Upper lobe of left lung (tissue), 4 donors: ENCODE results near the gene SNCAIP.

Experiments
- POLR2AphosphoS5 ChIP-seq, 2 donors: sonication (generic); formaldehyde crosslinking; IDR thresholded peaks; one replicate each; pipeline ENCODE4 v1.5.1; 2017; ENCODE audit warnings: antibody characterized with exemption in 2 of 2
- TF ChIP-seq, protein P1 (sequence below), 6 experiments: fragments of 450-650 bp in 4 of 6; fragments of 200-600 bp in 2 of 6; sonication (generic) in 2 of 6; IDR thresholded peaks; one replicate each; pipeline ENCODE4 v1.5.1; 2016 to 2019; ENCODE audit warnings: antibody characterized with exemption in 6 of 6

DNA sequence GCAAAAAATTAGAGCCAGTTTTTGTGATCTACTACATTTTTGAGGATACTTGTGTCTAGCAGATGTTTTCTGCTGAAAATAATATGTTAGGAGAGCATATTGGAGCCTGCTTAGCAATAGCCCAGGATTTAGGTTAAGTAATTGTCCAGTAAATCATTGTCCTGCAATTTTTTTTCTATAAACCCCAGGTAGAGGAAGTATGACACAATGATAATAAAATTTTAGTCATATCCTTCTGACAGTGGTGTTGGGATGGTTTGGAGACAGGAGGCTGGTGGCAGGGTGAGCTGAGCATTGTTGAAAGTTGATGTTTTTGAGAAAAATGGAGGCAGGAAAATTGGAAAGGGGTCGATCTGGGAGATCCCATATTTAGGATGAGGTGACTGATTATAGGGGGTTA lies 3.5 kb downstream of the SNCAIP start:
- TF ChIP-seq, protein P1, sequence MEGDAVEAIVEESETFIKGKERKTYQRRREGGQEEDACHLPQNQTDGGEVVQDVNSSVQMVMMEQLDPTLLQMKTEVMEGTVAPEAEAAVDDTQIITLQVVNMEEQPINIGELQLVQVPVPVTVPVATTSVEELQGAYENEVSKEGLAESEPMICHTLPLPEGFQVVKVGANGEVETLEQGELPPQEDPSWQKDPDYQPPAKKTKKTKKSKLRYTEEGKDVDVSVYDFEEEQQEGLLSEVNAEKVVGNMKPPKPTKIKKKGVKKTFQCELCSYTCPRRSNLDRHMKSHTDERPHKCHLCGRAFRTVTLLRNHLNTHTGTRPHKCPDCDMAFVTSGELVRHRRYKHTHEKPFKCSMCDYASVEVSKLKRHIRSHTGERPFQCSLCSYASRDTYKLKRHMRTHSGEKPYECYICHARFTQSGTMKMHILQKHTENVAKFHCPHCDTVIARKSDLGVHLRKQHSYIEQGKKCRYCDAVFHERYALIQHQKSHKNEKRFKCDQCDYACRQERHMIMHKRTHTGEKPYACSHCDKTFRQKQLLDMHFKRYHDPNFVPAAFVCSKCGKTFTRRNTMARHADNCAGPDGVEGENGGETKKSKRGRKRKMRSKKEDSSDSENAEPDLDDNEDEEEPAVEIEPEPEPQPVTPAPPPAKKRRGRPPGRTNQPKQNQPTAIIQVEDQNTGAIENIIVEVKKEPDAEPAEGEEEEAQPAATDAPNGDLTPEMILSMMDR (IDR thresholded peaks at IDR 0.05): no peak
- TF ChIP-seq POLR2AphosphoS5 (IDR thresholded peaks at IDR 0.05): no peak
